D341Med (cell line): ENCODE measurements around the gene HSD17B12.
A peak's percentile ranks its signal among the peaks of the same experiment; 100 is the strongest.

Experiments
- DNase-seq: peaks from one replicate; pipeline ENCODE4 v3.0.0; 2012; ENCODE audit warnings: low spot score

Gene HSD17B12

DNA sequence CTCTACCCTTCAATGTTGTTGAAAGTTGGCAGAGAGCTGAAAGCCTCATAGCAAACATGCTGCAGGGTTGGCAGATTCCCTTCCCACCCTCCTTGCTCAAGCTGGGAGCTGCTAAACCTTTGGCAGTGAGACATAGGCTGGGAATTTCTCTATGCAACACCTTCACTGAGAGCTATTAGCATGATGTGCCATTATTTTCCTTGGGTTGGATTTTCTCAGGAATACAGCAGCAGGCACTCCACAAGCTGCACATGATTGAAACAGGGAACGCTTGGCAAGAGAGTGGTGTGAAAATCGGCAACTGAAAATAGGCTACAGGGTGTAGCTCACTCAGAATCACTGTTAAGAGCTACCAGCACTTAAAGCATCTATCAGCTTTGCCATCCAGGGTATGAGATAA, 190.5 kb downstream of the HSD17B12 start:
- DNase-seq, result no peak

GRCh38 chr11:43872995-43873394, 192.5 kb downstream of the HSD17B12 start:
- no peak for DNase-seq

DNA sequence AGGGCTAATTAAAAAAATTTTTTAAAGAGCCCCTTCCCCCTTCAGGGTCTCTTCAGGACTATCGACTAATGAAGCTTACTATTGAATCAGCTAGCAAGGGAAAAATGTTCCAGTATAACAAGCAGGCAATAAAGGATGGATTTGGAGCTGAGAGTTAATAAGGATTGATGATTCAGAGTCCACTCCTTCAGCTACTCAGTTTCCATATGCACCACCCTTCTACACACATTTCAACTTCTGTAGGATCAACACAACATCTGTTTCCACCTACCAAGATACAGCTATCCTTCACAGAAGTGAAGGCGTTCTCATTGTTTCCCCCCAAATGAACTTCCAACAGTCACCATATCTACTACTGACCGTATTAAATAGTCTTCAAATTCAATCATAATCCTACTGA, 193.5 kb downstream of the HSD17B12 start:
- no peak for DNase-seq

DNA sequence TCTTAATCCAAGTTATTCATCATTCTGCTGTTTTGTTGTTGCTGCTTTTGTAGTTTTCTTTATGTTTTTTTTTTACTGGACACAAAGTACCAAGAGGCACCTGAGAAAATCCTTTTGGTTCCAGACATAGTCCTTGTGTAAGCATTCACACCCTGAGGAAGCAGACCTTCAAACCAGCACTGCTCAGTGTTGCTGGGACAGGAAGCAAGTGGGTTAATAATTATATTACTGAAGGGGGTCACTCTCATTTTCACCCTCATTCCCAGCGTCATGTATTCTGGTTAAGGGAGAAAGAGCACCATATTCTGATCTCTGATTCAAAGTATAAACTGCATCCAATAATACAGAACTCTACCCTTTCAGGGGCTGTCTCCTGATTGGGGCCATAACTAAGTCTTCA, 194.2 kb downstream of the HSD17B12 start:
- no peak for DNase-seq

- no peak for DNase-seq
These were observed 199.5 kb downstream of the HSD17B12 start for GRCh38 chr11:43879789-43880639.

GRCh38 chr11:43880640-43881159, 200.2 kb downstream of the HSD17B12 start, which contains the start of gene ALKBH3:
ALKBH3 (plus strand) TSS chr11:43880831; CDS start chr11:43882653, 1,822 bp downstream.
- DNase-seq, result peak; percentile 92

GRCh38 chr11:43892851-43893250, 212.3 kb downstream of the HSD17B12 start:
- DNase-seq, result no peak

DNA sequence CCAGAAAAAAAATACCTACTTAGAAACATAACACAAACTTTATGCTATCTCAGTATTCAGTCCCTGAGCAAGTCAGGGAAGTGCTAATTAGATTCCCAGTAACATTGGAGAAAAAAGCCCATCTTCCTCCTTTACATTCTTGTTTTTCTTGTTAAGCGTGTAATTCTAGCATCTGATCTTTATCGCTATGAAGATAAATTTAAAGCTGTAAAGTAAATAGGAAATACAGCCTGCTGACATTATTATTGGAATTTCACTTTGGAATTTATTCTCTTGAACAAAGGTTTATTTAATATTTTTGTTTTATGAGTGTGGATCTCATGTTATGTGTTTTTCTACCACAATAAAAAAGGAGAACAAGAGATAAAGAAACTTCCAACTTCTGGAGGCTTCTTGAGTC, 214.0 kb downstream of the HSD17B12 start:
- no peak for DNase-seq

DNA sequence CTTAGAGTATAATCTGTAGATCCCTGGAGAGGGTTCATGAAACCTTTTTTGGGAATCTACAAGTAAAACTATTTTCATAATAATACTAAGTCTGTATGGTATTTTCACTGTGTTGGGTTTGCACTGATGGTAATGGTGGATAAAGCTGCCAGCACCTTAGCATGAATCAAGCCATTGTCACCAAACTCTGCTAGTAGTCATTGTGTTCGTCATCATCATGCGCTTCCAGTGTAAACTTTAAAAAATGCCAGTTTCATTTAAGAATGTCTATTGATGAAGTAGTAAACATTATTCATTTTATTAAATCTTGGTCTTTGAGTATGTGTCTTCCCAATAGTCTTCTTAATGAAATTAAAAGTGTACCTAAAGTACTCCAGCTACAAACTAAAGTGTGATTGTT, 215.1 kb downstream of the HSD17B12 start:
- DNase-seq, result no peak

DNA sequence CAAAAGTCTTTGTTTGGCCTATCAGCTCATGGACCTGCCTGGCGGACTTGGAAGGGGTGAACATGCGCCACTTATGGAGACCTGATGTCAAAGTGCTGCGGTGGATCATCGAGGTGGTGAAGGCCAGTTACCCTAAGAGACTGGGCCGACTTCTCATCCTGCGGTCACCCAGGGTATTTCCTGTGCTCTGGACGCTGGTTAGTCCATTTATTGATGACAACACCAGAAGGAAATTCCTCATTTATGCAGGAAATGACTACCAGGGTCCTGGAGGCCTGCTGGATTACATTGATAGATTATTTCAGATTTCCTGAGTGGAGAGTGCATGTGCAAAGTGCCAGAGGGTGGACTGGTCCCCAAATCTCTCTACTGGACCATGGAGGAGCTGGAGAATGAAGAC, 218.0 kb downstream of the HSD17B12 start:
- no peak for DNase-seq

DNA sequence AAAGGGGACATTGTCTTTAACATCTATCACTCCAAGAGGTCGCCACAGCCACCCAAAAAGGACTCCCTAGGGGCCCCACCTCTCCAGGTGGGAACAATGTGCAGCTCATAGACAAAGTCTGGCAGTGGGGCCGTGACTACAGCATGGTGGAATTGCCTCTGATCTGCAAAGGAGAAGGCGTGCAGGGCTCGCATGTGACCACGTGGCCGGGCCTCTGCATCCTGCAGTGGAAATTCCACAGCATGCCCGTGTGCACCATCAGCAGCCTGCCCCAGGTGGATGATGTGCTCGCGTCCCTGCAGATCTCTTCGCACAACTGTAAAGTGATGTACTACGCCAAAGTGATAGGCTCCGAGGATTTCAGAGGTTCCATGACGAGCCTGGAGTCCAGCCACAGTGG, 218.6 kb downstream of the HSD17B12 start:
- DNase-seq, result no peak

DNA sequence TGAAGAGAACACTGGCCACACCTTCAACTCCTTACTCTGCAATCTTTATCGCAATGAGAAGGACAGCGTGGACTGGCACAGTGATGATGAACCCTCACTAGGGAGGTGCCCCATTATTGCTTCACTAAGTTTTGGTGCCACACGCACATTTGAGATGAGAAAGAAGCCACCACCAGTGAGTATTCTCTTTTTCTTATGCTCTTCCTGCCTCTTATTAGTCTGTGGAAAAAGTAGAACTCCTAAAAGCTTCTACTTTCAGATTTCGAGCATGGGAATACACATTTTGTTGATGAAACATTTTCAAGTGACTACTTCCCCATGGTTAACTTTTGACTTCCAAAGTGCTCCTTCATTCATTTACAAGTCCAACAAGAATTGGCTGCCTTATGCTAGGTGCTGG, 221.0 kb downstream of the HSD17B12 start:
- no peak for DNase-seq

GRCh38 chr11:43903078-43903477, 222.5 kb downstream of the HSD17B12 start:
- no peak for DNase-seq

DNA sequence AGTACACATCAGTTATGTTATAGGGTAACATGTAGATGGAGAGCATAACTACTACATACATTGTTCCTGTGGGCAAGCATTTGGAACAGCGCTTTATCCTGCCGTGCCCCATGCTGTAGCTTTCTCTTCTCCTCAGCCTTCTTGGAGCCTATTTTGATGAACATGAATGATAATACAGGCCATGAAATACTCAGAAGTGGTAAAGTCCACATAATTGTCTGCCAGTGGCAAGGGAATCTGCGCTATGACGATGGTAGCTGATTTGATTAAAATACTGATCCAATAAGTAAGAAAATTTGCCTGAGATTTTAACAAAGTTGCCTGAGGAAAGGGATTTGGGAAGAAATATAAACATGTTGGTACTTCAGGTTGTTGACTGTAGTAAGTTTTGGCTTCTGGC, 223.4 kb downstream of the HSD17B12 start:
- DNase-seq, result no peak

DNA sequence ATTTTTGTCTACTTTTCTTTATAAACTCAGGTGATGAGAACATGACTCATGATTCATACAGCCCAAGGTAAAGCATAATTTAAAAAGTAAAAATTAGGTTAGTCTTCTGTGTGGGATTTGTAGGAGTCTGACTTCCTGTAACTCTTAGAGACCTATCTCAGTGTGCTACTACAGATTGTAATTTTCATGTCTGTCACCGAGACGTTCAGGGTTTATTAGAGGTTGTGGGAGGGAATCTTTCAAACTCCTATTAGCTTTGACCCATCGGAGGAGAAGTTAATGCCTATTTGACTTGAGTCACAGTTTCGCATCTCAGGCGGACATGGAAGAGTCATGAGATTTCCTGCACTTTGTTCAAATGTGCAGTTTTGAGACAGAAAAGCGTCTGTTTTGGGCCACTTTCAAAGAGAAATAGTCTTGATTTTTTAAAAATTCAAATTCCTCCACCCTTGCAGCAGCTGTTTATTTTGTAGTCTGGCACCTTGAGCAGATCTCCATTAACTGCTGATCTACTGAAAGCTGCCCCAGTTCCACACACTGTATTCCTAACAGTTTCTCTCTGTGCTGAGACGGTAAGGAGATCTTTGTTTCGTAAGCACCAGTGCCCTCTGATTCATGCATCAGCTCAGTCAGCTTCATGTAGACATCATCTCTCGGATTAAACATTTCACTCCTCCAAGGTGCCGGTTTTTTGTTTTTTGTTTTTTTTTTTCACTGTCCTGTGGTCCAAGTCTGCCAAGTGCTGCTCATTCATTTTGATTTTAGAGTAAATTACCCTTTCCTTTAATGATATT, 224.4 kb downstream of the HSD17B12 start:
- DNase-seq, result no peak

GRCh38 chr11:43905813-43906241, 225.3 kb downstream of the HSD17B12 start:
- DNase-seq, result no peak
